NCI-H748 treated with DMSO at 0.1 percent for 48 hours (cell line): ENCODE data around the gene UBE2N.

Experiments
- DNase-seq: peaks from one replicate; lab custom pipeline; 2025; lab: John Stamatoyannopoulos, UW

UBE2N gene

GRCh38 chr12:93379981-93380361 lies 61.8 kb downstream of the UBE2N start:
- no peak for DNase-seq

DNA sequence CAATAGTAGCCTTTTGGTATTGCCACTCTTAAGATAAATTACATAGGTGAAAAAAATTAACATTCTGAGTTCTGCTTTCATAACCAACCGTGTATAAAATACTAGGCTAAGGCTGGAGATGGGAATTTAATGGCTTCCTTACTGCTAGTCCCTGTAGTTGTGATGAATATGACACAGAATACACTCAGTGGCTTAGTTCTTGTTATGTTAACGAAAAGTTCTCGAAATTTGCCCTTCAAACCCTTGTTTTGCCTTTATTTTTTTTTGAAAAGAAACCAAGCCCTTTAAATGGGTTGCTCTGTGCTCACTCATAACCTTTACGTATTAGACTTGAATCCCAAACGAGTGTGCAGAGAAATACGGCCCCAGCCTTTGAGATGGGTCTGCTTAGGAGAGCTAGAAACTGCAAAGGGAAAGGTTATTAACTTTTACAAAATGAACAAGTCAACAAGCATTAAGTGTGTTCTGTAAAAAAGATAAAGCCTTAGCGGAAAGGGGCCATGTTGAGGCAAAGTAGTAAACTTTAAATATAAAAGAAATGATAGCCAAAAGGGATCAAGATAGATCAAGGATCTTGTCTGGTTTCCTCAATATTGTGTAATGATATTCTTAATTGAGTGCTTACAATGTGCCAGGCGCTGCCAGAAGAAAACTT lies 62.3 kb downstream of the UBE2N start:
- peak; percentile 51 for DNase-seq

DNA sequence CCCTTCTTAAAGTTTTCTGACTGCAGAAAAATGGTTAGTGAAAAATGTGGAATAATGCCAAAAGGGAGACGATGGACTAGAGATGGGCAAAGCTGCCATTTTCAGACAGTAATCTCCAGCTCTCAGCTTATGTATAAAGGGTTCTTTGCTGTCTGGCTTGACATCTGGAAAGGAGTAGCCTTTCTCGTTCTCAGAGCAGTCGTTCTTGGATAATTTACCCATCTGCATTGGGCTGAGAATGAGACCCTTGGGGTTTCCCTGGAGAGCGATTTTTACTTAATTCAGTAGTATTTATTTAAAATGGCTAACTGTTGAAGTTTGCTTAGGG lies 62.8 kb downstream of the UBE2N start:
- peak; percentile 51 for DNase-seq

DNA sequence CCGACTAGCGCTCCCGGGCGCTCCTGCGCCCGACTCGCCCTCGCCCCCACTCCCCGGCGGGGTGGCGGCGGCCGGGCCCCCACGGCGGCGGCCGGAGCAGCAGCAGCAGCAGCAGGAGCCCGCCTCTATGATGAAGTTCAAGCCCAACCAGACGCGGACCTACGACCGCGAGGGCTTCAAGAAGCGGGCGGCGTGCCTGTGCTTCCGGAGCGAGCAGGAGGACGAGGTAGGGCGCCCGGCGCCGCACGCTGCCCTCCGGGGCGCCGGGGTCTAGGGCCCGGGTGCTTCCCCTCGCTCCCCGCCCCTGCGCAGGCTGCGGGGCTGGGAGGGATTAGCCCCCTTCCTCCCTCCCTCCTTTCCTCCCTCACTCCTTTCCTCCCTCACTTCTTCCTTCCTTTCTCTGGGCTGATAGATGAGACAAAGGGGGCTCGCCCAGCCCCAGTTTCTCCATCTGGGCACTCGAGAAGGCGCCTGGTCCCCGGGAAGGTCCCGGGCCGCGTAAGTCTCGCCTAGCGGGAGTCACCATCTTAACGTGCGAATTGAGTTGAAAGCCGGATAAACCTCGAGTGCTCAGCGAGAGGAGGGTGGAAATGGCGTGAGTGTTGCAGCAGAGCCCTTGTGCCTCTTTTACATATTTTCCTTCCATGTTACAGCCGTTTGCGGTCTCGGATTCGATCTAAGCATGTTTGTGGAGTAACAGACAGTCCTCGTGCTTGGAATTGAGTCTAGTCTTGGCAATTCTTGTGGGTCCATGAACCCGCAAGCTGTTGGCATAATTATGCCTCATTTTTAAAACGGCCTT lies 63.4 kb downstream of the UBE2N start:
- DNase-seq = peak; percentile 26

GRCh38 chr12:93377252-93378195 lies 64.2 kb downstream of the UBE2N start, which contains the start of gene NUDT4:
Gene NUDT4 (plus strand): TSS chr12:93377925. CDS start chr12:93378323, 398 bp downstream.
- DNase-seq = peak; percentile 84

DNA sequence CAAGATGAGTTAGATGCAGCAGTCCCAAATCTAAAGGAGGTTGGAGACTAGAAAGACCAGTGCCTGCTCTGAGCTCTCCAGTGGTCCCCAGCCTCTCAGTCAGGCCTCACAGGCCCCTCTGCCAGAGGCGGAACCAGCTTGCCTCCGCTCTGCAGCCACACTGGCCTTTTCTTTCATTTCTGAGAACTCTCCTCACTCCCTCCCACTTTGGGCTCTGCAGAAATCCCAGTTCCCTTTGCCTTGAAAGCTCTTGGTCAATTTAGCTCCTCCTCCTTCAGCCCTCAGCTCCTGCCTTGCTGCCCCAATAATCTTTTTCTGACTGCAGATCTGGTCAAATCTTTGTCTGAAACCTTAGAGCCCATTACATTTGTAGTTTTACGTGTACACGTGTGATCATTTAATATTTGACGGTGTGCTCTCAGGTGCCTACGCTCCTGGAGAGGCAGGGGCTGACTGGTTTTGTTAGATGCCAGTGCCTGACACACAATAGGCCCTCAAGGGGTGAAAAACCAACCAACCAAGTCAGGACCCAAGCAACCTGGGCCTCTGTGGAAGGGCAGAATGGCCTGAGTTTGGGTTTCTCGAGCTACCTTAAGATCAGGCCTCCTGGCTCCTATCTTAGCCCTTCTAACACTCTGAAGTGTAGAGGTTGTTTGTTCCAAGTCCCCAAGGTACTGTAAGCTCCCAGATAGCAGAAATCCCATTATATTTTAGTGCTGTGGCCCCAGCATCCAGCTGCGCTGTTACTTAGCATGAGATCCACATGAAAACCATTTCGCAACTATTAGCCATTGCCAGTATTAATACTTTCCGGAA lies 65.1 kb downstream of the UBE2N start:
- no peak for DNase-seq

DNA sequence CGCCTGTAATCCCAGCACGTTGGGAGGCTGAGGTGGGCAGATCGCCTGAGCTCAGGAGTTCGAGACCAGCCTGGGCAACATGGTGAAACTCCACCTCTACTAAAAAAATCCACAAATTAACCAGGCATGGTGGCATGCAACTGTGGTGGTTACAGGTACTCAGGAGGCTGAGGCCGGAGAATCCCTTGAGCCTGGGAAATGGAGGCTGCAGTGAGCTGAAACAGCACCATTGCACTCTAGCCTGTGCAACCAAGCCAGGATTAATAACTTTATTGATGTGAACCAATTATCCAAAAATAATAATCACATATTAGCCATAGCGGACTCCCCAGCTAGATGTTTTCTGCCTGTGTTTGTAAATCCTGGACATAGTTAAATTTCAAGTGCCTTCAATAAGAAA lies 65.8 kb downstream of the UBE2N start:
- no peak for DNase-seq

DNA sequence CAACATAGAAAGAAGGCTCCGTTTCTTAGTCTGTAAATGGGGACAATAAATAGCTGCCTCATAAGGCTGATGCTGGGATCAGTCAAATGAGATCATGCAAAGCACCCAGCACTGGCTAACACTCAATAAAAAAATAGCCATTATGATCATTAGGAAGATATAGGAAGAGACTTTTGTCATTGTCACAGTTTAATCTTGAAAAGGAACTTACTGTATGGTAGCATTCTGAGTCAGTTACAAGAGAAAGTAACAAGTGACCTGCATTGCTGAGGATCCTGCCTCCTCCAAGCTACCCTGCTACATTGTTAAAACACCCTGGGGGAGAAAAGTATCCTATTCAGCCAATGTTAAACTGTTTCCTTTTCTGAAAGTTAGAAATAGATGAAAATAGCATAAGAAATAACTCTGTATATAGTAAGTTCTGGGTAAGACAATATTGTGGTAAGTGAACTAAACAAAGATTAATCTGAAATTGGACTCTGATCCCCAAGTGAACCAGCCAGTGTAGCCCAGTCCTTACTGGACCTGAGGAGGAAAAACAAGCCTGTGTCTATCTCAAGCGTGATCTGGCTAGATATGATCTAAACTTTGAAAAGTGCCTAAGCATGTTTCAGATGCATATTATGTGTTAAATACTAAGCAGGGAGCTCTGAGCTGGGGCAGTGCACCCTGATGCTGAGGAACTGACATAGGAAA lies 67.6 kb downstream of the UBE2N start:
- no peak for DNase-seq

GRCh38 chr12:93370947-93371346 lies 70.8 kb downstream of the UBE2N start:
- no peak for DNase-seq

- DNase-seq = no peak
Measured at GRCh38 chr12:93369505-93369904, 72.2 kb downstream of the UBE2N start.

- no peak for DNase-seq
Measured at GRCh38 chr12:93368766-93369165, 73.0 kb downstream of the UBE2N start.

- no peak for DNase-seq
Measured at GRCh38 chr12:93366422-93366821, 75.3 kb downstream of the UBE2N start.

DNA sequence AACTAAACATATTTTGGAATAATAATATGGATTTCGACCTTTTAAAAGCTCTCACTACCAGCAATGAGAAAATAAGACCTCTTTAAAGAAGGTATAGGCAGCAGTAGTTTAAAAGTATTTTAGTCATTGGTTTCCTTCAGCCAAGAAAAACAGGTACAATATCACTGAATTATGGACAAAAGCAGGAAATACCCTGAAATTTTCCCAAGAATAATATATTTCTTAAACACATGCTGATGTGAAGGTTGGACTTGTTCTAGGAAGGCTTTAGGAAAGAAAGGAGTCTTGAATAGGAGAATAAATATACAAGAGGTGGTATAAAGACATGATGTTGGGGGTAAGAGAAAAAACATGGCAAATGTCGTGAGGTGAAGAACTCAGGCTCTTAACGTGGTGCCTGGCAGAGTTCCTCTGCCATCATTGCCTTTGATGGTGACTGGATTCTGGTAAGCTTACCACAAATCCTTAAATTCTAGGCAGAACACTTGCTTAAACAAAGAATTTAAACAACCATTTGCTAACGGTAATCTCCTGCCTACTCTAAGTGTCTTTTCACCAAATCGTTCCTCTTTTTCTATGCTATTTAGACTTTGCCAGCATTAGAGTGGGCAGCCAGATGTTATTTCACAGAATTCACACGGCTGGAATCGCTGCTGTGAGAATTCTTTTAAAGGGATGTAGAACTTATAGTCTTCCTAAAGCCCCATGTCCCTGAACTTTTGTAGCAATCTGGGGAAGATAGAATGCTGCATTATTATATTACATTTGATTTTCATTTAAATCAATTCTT lies 75.9 kb downstream of the UBE2N start:
- DNase-seq = no peak

DNA sequence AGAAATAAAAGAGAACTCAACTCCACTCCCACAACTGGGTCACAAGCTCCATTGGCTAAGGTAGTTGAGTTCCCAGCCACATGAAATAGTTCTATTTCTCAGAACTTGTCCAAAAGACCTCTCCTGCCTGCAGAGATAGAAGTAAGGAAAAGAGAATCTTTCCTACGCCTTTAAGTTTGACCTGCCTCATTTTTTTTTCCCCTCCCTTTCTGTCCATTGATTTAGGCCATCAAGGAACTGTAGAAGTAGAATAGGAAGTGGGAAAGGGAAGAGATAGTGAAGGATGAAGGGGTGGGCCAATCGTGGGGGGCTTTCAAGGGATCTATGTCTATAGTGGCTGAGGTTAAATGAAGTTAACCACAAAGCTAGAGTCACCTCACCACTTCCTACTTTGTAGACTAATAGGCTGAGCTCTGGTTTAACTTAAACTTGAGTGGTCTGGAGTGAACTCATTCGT lies 77.9 kb downstream of the UBE2N start:
- DNase-seq = no peak

DNA sequence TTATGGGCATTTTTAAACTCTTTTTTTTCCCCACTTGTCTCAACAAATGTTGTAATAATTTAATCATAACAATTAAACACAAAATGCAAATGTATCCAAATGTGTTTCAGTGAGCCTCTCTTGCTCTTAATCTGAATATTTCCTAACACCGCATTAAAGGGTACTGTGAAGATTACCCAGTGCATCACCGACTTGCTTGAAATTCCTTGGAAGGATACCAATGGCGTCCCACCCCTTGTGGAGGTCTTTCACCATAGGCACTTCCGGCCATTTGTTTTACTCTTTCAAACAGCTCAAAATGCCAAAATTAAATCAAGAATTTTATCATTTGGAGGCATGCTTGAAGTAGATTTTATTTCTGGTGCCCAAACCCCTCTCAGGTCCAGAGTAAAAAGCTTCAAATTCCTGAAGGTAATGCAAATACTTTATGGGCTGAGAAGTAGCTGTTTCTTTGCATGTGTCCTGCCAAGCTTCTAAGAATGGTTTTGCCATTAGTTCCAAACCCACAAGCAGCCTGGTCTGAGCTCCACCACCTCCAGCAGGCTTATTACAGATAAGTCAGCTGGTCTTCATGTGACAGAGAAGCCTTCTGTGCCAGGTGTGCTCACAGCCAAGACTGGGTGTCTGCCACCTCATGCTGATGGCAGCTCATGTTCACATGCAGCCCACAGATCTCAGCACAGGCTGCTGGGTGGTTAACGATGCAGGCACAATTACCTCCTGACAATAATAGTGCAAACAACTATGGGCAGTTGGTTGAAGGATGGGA lies 80.4 kb downstream of the UBE2N start:
- no peak for DNase-seq

DNA sequence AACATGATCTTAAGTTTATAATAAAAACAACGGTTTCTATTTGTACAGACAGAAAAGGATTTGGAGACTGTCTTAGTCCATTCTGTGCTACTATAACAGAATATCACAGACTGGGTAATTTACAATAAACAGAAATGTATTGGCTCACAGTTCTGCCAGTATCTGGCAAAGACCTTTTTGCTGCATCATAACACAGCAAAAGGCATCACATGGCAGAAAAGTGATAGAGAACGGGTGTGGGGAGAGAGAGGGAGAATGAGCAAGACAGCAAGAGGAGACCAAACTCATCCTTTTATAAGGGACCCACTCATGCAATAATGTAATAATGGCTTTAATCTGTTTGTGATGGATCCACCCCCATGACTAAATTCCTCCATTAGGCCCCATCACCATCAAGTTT lies 81.1 kb downstream of the UBE2N start:
- DNase-seq = no peak

- no peak for DNase-seq
Measured at GRCh38 chr12:93358821-93359220, 82.9 kb downstream of the UBE2N start.

- DNase-seq = no peak
Measured at GRCh38 chr12:93358058-93358457, 83.7 kb downstream of the UBE2N start.

- no peak for DNase-seq
Measured at GRCh38 chr12:93356214-93356613, 85.5 kb downstream of the UBE2N start.
